Smooth muscle cell (in vitro differentiated cells): ENCODE measurements around the gene KCP. TPM values are rescaled to one million over a fixed set of nuclear protein-coding genes. Genes with fewer than 3 reads are reported as not detected.

ENCODE experiments used
- DNase-seq: peaks from one replicate; lab custom pipeline; 2025; ENCODE audit not compliant: unreplicated experiment; lab: John Stamatoyannopoulos, UW
- H2AFZ ChIP-seq: fragments of 200-600 bp; sonication (generic); 2 replicates; pipeline ENCODE4 v1.6.0; 2016; ENCODE audit warnings: antibody characterized with exemption, low read depth, mild to moderate bottlenecking
- H3F3A ChIP-seq: fragments of 200-600 bp; sonication (generic); 2 replicates; pipeline ENCODE4 v1.6.0; 2017; ENCODE audit warnings: antibody characterized with exemption, low read depth
- H3K27ac ChIP-seq: fragments of 200-600 bp; sonication (generic); 2 replicates; pipeline ENCODE4 v1.5.1; 2016; ENCODE audit warnings: low read depth, mild to moderate bottlenecking
- H3K27me3 ChIP-seq: fragments of 200-600 bp; sonication (generic); 2 replicates; pipeline ENCODE4 v1.6.1; 2016; ENCODE audit warnings: low read depth, mild to moderate bottlenecking
- H3K36me3 ChIP-seq: fragments of 200-600 bp; sonication (generic); 2 replicates; pipeline ENCODE4 v1.5.1; 2016; ENCODE audit warnings: low read depth
- H3K4me1 ChIP-seq: fragments of 200-600 bp; sonication (generic); 2 replicates; pipeline ENCODE4 v1.5.1; 2016; ENCODE audit warnings: low read depth
- H3K4me2 ChIP-seq: fragments of 200-600 bp; sonication (generic); 2 replicates; pipeline ENCODE4 v1.6.0; 2016; ENCODE audit warnings: mild to moderate bottlenecking
- H3K4me3 ChIP-seq: fragments of 200-600 bp; sonication (generic); 2 replicates; pipeline ENCODE4 v1.5.1; 2016; ENCODE audit warnings: mild to moderate bottlenecking
- H3K79me2 ChIP-seq: fragments of 200-600 bp; sonication (generic); 2 replicates; pipeline ENCODE4 v1.6.0; 2016; ENCODE audit warnings: low read depth, mild to moderate bottlenecking
- H3K9ac ChIP-seq: fragments of 200-600 bp; sonication (generic); 2 replicates; pipeline ENCODE4 v1.6.0; 2016; ENCODE audit warnings: low read depth
- H3K9me3 ChIP-seq: fragments of 200-600 bp; sonication (generic); replicated peaks from 2 replicates; pipeline ENCODE4 v1.5.1; 2016; ENCODE audit warnings: low read depth
- H4K20me1 ChIP-seq: fragments of 200-600 bp; sonication (generic); 2 replicates; pipeline ENCODE4 v1.6.0; 2016; ENCODE audit warnings: low read depth
- CTCF ChIP-seq: fragments of 200-600 bp; sonication (generic); IDR thresholded peaks from 2 replicates; pipeline ENCODE4 v1.5.1; 2017; ENCODE audit warnings: borderline replicate concordance, mild to moderate bottlenecking, antibody characterized with exemption; ENCODE audit not compliant: insufficient read depth, poor library complexity, severe bottlenecking
- WGBS: methylation state at CpG from one replicate; pipeline ENCODE4 v1.1.7; 2016; ENCODE audit warnings: low lambda C conversion rate; 5-methylcytosine and 5-hydroxymethylcytosine counted together
- polyA plus RNA-seq: library from polyadenylated mRNA; unstranded; fragments of >200 nt; fragmentation: Nextera tagmentation; extraction: Ambion mirVana; gene quantifications from 2 replicates; pipeline ENCODE4 v1.2.1, GENCODE V29; 2016
- total RNA-seq: library from RNA; depleted of rRNA; stranded (reverse); fragments of >200 nt; gene quantifications from 2 replicates; pipeline ENCODE4 v1.2.3, GENCODE V29; 2014

Gene KCP
- total and polyA plus RNA-seq, 2 experiments from 2014 or later, result 0.99 to 4.5 TPM

- H3K4me2 ChIP-seq, result peak overlapping the region; percentile 88
- peak; percentile 75 for DNase-seq
- WGBS, result 1% methylated on average over 33 of the region's 42 CpGs
- H3K36me3 ChIP-seq, result no peaks in the 10 kb centered on the region
- TF ChIP-seq CTCF, result no peak
- H3K79me2 ChIP-seq, result no peaks in the 10 kb centered on the region
- no peaks in the 10 kb centered on the region for H4K20me1 ChIP-seq
- no peaks in the 10 kb centered on the region for H3K9me3 ChIP-seq
- H2AFZ ChIP-seq, result peak overlapping the region; percentile 94
- H3K27me3 ChIP-seq, result peaks cover 11% of the 10 kb centered on the region
- no peak overlapping the region for H3K9ac ChIP-seq
- peak overlapping the region; percentile 62 for H3K4me3 ChIP-seq
- H3K4me1 ChIP-seq, result peaks cover 11% of the 10 kb centered on the region
- no peak overlapping the region for H3K27ac ChIP-seq
- no peaks in the 10 kb centered on the region for H3F3A ChIP-seq
These were observed 612 bp downstream of the KCP start for GRCh38 chr7:128909625-128910568.

GRCh38 chr7:128908750-128909624 lies 1.5 kb downstream of the KCP start:
- Histone ChIP-seq H3K4me3 (peak overlapping the region; percentile 62), H3K27ac (no peak overlapping the region), H3K9me3 (no peaks in the 10 kb centered on the region), H3K27me3 (peaks cover 2% of the 10 kb centered on the region), H4K20me1 (no peaks in the 10 kb centered on the region), H2AFZ (peak overlapping the region; percentile 94), H3K9ac (no peak overlapping the region), H3K79me2 (no peaks in the 10 kb centered on the region), H3K4me1 (peaks cover 11% of the 10 kb centered on the region), H3K36me3 (no peaks in the 10 kb centered on the region), H3F3A (no peaks in the 10 kb centered on the region), H3K4me2 (peak overlapping the region; percentile 88)
- no peak for TF ChIP-seq CTCF
- WGBS, result 80% methylated on average over 6 of the region's 6 CpGs
- no peak for DNase-seq

- H3K79me2 ChIP-seq, result no peaks in the 10 kb centered on the region
- peaks cover 11% of the 10 kb centered on the region for H3K4me1 ChIP-seq
- no peak overlapping the region for H3K4me3 ChIP-seq
- H4K20me1 ChIP-seq, result no peaks in the 10 kb centered on the region
- H3K4me2 ChIP-seq, result no peak overlapping the region
- DNase-seq, result no peak
- TF ChIP-seq CTCF, result no peak
- no peak overlapping the region for H3K9ac ChIP-seq
- H3K9me3 ChIP-seq, result no peaks in the 10 kb centered on the region
- no peaks in the 10 kb centered on the region for H3K27me3 ChIP-seq
- no peaks in the 10 kb centered on the region for H3K36me3 ChIP-seq
- WGBS, result 95% methylated on average over 19 of the region's 19 CpGs
- H2AFZ ChIP-seq, result no peak overlapping the region
- H3K27ac ChIP-seq, result no peak overlapping the region
- H3F3A ChIP-seq, result no peaks in the 10 kb centered on the region
These were observed 3.5 kb downstream of the KCP start for GRCh38 chr7:128906766-128907559.
